ENCODE results near the gene POGZ. TPM values are rescaled to one million over a fixed set of nuclear protein-coding genes. Genes with fewer than 3 reads are reported as not detected.

Gene POGZ, protein sequence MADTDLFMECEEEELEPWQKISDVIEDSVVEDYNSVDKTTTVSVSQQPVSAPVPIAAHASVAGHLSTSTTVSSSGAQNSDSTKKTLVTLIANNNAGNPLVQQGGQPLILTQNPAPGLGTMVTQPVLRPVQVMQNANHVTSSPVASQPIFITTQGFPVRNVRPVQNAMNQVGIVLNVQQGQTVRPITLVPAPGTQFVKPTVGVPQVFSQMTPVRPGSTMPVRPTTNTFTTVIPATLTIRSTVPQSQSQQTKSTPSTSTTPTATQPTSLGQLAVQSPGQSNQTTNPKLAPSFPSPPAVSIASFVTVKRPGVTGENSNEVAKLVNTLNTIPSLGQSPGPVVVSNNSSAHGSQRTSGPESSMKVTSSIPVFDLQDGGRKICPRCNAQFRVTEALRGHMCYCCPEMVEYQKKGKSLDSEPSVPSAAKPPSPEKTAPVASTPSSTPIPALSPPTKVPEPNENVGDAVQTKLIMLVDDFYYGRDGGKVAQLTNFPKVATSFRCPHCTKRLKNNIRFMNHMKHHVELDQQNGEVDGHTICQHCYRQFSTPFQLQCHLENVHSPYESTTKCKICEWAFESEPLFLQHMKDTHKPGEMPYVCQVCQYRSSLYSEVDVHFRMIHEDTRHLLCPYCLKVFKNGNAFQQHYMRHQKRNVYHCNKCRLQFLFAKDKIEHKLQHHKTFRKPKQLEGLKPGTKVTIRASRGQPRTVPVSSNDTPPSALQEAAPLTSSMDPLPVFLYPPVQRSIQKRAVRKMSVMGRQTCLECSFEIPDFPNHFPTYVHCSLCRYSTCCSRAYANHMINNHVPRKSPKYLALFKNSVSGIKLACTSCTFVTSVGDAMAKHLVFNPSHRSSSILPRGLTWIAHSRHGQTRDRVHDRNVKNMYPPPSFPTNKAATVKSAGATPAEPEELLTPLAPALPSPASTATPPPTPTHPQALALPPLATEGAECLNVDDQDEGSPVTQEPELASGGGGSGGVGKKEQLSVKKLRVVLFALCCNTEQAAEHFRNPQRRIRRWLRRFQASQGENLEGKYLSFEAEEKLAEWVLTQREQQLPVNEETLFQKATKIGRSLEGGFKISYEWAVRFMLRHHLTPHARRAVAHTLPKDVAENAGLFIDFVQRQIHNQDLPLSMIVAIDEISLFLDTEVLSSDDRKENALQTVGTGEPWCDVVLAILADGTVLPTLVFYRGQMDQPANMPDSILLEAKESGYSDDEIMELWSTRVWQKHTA (N-terminal part only)
- total RNA-seq: 10 to 100 TPM; 46.6 to 47.1 TPM
- long read RNA-seq, partial matches to known transcripts: 0 of 5 reads
- long read RNA-seq, other reads (novel, unspliced or antisense): 5 of 5 reads

DNA sequence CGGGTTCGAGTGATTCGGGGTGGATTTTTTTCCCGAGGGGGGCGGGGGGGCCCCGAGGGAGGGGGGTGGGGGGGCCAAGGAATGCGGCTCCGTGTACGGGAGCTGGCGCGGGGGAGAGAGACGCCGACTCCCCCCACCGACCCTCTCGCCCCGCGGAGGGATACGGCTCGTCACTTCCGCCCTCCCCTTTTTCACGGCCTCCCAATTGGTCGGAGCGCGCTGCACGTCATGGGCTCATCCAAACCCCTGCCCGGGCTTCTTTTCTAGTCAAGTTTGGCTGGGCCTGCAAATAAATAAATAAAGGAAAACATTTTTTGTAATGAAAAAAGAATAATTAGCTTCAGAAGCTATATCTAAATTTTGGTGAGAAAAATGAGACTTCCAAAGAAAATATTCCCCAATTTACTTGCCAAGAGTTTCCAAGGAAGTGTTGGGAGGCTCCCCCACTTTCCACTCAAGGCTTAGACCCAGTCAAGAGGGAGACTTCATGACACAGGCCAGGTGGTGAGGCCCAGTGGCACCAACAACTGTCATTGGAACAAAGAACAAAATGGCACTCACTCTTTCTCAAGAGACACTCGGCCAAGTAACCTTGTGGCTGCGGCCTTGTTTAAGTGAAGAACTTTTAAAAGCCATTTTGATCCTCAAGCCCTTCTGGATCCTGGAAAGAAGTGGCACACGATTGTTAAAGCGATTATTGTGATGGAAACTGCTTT, at the start of gene POGZ:
TSS of gene POGZ (minus strand) at position 164 of the 716 bp plus-strand sequence. CDS start 17,290 bp downstream, outside the sequence.
- peak; percentile 96 for ATAC-seq
- DNase-seq: peak; percentile 98
- intact Hi-C loops (cut with DNase I): no loop called here

DNA sequence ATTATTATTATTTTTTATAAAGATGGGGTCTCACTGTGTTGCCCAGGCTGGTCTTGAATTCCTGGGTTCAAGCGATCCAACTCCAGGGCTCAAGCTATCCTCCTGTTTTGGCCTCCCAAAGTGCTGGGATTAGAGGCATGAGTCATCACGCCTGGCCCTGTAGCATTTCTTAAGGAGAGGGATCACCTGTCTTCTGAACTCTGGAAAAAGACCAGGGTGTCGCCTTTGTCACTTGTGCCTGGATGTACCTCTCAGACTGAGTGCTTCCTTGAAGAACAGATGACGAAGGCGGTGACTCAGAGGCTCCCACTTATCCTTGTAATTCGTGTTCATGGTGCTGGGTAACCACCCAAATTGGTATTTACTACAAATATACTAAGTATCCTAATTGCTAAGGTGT, 49.5 kb upstream of the POGZ start:
- no peak for DNase-seq
- ATAC-seq: no peak
- intact Hi-C loops (cut with DNase I): loop anchor here in 1 of 2 donors (5.0 kb wide), 1 partner anchor 48 kb away; no protein-coding TSS in a partner anchor

DNA sequence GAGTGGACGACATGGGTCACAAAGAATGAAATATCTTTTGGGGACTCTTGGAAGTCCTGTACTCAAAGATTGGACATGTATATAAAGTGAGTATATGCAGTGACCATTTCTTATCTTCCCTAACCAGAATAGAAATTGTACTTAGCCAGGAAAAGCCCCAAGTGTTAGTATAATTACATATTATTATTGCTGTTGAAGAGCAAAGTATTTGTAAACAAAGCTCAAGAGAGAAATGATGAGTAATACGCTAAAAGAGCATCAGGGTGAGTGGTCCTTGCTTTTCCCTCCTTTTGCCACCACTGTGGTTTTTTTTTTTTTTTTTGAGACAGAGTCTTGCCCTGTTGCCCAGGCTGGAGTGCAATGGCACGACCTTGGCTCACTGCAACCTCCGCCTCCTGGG, 45.5 kb upstream of the POGZ start:
- intact Hi-C loops (cut with DNase I): loop anchor here in 1 of 2 donors (5.0 kb wide), 1 partner anchor 53 kb away; no protein-coding TSS in a partner anchor
- ATAC-seq (no peak), DNase-seq (no peak)

DNA sequence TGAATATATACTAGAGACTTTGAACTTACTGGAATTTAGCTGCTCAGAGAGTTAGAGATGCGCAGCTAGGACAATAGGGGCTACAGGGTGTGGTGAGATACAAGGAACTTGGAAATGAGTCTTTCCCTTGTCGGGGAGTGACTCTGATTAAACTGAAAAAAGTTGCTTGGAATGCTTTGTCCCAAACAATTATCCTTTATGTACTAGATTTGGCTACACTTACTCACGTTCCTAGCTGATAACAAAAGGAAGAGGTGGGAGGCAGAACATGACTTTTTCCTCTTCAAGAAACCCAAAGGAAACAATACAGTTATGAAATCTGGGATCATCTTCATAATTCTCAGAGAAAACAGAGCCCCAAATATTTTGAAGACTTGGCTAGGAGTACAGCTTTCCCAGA, 45.0 kb upstream of the POGZ start:
- no peak for ATAC-seq
- intact Hi-C loops (cut with DNase I): no loop called here
- DNase-seq: no peak

DNA sequence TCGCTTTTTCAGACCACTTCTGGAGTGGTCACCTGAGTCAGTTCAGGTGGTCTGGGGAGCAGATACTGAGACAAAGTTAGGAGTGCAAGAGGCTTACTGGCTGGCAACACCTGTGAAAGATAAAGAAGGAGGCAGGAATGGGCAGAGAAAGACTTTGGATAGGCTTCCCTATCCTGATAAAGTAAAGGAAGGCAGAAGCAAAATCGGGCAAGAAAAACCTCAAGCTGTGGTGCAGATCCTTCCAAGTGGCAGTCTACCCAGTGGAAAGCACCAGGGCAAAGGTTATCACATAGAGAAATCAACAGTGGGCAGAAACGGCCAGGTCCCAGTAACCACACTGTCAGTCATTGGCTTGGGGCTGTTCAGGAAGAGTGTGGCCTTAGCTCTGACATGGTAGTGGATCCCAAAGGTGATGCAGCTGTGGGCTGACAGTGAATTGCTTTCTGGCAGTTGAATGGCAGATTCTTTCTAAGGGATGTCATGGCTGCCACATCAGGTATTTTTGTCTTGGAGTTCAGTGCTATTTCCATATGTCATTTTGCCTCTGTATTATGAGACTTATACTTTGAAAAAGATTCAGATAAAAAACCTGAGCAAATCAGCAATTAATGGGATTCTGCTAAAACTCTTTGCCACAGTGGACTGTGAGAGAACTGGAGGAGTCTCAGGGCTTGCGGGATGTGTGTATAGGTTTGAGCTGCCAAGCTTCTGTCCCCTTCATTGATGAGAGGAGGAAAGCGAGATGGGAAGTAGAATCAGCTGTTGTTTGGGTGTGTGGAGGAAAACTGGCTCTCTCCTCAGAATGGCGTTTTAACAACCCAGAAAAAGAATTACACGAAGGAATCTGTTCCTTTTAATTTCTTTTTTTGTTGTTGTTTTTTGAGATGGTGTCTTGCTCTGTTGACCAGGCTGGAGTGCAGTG, 43.8 kb upstream of the POGZ start:
- DNase-seq: no peak
- intact Hi-C loops (cut with DNase I): no loop called here
- no peak for ATAC-seq

DNA sequence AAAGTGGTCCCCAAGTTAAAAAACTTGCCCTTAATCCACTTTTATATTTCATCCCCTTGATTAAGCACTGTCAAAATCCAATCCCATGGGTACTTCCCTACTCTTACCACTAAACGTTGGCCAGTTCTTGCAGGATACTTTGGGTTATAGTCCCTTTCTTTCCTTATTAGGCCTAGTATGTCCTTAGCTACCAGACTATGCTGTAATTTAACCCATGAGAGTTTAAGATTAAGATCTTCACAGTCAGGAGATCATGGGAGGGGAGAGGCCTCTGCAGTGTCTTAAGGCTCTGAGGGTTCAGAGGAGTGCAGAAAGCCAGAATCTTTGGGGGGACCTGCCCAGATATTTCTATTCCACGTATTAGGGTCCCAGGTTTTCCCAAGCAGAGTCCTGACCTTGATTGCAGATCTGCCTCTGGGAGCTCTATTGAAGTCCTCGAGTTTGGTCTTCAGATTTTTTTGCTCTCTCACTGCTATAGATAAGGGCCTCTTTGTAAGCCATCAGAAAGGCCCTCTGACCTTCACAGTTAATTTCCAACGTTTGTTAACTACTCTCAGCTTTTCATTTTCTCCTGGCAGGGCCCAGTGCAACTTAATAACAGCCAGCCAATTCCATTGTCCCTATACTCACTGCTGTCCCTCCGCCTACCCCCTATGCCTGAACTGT, 42.9 kb upstream of the POGZ start:
- intact Hi-C loops (cut with DNase I): no loop called here
- ATAC-seq: no peak

DNA sequence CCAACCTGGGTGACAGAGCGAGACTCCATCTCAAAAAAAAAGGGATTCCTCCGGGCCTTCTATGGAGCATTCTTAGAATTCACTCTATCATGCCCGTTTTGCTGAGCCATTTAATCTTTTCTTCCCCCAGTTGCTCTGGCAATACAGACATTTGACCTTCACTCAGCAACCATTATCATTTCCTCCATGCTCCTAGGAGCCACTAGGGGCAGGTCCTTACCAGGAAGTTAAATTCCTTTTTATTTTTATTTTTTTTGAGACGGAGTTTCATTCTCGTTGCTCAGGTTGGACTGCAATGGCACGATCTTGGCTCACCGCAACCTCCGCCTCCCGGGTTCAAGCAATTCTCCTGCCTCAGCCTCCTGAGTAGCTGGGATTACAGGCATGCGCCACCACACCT, 42.2 kb upstream of the POGZ start:
- intact Hi-C loops (cut with DNase I): no loop called here

More for the DNA sequence above, 42.9 kb upstream of the POGZ start:
- DNase-seq: no peak

DNA sequence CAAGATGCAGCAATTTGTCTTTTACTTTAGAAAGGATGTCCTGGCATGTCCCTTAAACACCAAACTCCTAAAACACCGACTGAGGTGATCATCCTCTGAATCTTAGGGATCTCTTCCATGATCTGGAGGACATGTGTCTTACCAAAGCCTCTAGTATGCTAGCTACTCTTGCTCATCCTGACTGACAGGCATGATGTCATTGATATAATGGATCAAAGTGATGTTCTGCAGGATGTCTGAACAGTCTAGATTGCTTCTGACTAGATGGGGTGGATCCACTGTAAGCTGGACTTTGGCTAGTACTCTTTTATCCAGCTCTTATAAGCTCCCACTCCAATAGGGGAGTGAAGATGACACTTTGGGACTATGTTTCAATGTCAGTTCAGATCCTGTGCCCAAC, 40.6 kb upstream of the POGZ start:
- ATAC-seq: no peak
- DNase-seq: no peak
- intact Hi-C loops (cut with DNase I): no loop called here

More for the DNA sequence above, 42.2 kb upstream of the POGZ start:
- ATAC-seq: no peak
- DNase-seq: no peak

DNA sequence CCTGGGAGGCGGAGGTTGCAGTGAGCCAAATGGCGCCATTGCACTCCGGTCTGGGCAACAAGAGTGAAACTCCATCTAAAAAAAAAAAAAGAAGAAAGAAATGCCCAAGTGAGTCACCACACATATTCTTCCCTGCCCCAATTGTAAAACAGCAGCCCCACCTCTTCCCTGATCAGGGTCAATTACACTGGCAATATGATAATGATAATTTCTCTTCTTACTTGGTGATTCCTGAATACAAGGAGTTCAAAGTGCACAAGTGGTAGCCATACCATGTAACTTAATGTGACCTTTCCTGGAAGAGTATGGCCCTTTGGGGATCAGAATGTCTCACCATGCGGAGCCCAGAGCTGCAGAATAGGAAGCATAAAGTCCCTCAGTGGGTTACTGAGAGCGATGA, 40.1 kb upstream of the POGZ start:
- ATAC-seq (no peak), DNase-seq (no peak)
- intact Hi-C loops (cut with DNase I): no loop called here

DNA sequence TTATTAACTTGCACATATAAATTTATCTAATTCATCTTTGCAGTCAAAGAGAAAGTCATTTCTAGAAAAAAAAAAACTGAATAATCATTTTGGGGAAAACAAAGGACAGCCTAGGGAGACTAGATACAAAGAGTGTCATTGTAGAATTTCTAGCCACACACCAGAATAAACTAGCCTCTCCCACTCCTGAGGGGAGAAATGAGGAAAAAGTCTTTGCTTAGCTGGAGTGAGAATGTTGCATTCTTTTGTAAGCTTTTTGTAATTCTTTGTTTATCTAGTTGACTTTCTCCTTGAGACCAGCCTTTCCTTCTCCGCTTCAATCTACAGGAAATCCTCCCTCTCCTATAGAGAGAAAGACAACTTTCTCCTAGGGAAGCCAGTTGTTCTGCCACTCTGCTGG, 36.0 kb upstream of the POGZ start:
- DNase-seq: no peak
- intact Hi-C loops (cut with DNase I): no loop called here
- ATAC-seq: no peak

DNA sequence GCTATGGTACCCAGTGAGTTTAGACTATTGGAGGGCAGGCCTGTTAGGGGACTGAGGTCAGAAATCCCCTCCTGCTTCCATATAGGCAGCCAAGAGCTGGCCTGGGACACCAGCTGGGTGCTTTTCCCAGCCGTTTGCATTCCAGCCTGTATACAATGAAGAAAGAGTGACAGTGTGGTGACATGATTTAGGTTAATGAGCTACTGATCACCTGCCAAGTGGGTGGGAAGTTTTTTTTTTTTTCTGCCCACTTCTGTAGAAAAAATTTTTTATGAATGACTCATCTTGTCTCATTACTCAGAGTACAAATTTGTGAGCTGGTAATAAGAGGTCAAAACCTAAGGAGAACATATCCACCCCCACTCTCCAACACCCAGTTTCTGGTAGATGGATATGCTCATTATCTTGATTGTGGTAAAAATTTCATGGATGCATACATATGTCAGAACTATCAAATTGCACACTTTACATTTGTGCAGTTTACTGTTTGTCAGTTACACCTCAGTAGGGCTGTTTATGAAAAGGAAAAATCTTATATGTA, 35.5 kb upstream of the POGZ start:
- ATAC-seq (peak in 1 of 2 donors; percentile 88), DNase-seq (no peak)
- intact Hi-C loops (cut with DNase I): no loop called here

DNA sequence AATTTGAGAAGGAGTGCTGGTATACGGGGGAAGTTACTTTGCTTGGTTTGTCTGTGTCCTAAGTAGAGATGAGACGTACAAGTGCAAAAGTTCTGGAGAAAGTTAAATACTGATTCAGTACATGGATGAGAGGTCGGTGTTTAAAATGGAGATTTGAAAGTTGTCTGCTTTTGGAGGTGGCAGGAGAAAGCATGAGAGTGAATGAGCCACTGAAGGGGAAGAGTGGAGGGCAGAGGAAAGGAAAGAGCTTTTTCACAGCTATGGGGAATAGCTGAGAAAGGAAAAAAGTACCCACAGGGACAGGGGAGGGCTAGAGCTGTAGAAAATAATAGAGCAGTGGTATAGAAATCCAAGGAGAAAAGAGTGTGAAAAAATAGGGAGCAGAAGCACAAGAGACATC, 33.7 kb upstream of the POGZ start:
- intact Hi-C loops (cut with DNase I): no loop called here
- ATAC-seq (no peak), DNase-seq (no peak)

DNA sequence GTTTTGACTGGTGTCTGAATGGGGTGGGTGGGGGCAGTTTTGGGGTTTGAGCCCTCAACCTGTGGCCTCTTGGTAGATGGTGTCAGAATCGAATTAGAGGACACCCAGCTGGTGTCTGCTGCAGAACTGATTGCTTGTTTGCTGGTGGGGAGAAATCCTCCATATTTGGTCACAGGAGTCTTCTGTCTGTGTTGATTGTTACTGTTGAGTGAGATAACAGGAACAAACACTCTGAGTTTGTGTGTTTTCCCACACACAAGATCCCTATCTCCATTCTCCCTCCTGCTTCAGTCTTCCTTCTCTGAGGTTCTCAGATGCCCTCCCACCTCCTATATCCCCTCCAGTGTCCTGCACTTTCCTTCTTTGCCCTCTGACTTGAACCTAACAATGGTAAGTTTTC, 32.8 kb upstream of the POGZ start:
- intact Hi-C loops (cut with DNase I): no loop called here
- ATAC-seq (no peak), DNase-seq (no peak)

DNA sequence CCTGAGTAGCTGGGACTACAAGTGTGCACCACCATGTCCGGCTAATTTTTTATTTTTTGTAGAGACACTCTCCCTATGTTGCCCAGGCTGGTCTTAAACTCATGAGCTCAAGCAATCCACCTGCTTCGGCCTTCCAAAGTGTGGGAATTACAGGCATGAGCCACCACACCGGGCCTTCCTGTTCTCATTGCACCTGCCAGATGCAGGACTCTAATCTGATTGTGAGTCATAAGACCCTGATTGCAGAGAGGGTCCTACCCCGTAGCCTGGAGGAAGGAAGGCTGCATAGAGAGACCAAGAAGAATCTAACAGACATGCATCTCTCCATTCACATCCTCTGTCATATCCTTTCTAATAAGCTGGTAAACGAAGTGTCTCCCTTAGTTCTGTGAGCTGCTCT, 32.3 kb upstream of the POGZ start:
- DNase-seq (no peak), ATAC-seq (no peak)
- intact Hi-C loops (cut with DNase I): no loop called here

DNA sequence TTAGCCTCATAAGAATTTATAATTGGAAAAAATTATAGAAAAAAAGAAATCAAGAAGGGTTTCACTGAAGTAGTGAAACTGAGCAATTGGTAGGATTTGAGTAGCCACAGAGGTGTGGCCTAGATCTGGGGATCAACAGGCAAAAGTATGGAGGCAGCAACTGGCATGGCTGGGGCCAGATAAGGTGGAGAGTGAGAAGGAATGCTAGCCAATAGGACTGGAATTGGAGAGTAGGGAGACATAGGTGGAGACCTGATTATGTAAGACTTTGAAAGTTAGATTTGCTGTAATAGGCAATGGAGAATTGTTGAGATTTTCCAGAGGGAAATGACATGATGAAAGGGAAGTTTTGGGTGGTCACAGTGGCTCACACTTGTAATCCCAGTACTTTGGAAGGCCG, 27.3 kb upstream of the POGZ start:
- peak in 1 of 2 donors; percentile 70 for ATAC-seq
- intact Hi-C loops (cut with DNase I): no loop called here
- DNase-seq: no peak

DNA sequence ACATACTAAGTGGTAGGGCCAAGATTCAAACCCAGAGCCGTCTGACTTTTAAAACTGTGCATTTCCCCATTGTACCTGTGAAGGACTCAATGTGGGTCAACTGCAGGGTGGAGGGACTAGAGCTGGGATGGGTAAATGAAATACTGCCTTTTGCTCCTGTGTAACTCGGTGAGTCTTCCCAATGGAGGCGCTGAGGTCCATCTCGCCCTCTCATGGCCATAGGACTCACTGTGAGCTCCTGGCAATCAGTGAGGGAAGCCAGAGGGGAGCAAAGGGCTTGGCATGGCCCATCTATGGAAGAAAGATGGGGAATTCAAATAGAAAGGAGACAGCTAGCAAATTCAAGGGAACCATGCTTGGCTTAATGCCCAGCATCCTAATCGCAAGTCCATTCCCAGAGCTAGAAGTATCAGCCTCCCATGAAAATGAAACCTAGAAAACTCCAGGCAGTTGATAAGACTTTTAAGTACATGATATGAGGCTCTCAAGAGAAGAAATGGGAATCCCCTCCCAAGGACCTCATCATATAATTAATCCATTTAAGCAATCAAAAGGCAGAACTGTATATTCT, 26.5 kb upstream of the POGZ start:
- DNase-seq (no peak), ATAC-seq (peak in 1 of 2 donors; percentile 12)
- intact Hi-C loops (cut with DNase I): no loop called here

DNA sequence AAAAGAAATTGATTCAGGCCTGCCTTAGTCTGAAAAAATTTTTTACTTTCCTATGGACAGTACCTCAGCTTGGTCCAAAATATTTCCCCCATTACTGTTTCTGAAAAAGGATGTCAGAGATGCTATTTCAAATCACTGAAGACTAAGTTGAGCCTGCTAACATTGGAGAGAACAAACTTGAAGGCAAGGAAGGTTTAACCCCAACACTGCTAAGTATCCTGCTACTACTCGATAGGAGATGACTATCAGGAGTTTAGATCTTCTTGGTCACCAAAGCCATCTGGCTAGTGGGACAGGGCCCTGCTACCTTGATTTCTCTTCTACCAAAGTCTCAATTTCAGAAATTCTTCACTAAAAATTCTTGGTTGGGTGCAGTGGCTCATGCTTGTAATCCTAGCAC, 22.7 kb upstream of the POGZ start:
- no peak for ATAC-seq
- no peak for DNase-seq
- intact Hi-C loops (cut with DNase I): no loop called here

Data from left cardiac atrium (tissue), 4 donors.